ENCODE measurements around the gene ARHGAP12. TPM values are rescaled to one million over a fixed set of nuclear protein-coding genes. Genes with fewer than 3 reads are reported as not detected.

The ARHGAP12 gene
- total RNA-seq, 1 experiment from 2014 or later = 39.5 TPM

- POLR2A ChIA-PET = no interaction called here
- CTCF ChIA-PET = interaction anchor here (0.7 to 1.7 kb wide), 4 partner anchors 68 to 309 kb away, joined by 3 to 7 read pairs (median 4); no protein-coding TSS in a partner anchor
- Mint-ChIP-seq H3K4me3 (peak overlapping the region; percentile 79), H3K27me3 (ENCODE audit: low read depth) (no peaks in the 10 kb centered on the region), H3K9me3 (no peaks in the 10 kb centered on the region), H3K4me1 (peaks cover 33% of the 10 kb centered on the region), H3K27ac (peak overlapping the region; percentile 39; the same call in 1 of the 2 replicates), H3K36me3 (no peaks in the 10 kb centered on the region)
- TF ChIP-seq E2F4 (CRISPR knock-in tag; IDR thresholded peaks at IDR 0.05; ENCODE audit: borderline replicate concordance, low read depth) = no peak
- TF ChIP-seq ATF3 (CRISPR knock-in tag; conservative IDR thresholded peaks at IDR 0.05) = no peak
- TF ChIP-seq HMGA2 (CRISPR knock-in tag; IDR thresholded peaks at IDR 0.05) = no peak
- TF ChIP-seq EMX1 (CRISPR knock-in tag; IDR thresholded peaks at IDR 0.05) = no peak
- no peak for TF ChIP-seq SMAD4 (CRISPR knock-in tag; IDR thresholded peaks at IDR 0.05)
- no peak for TF ChIP-seq CDX4 (CRISPR knock-in tag; IDR thresholded peaks at IDR 0.05; ENCODE audit: borderline replicate concordance)
- TF ChIP-seq GTF2I (CRISPR knock-in tag; conservative IDR thresholded peaks at IDR 0.05) = no peak
- TF ChIP-seq ZNF425 (CRISPR knock-in tag; conservative IDR thresholded peaks at IDR 0.05) = no peak
- TF ChIP-seq FOXJ3 (CRISPR knock-in tag; IDR thresholded peaks at IDR 0.05; ENCODE audit: borderline replicate concordance) = no peak
- no peak for TF ChIP-seq SP1 (CRISPR knock-in tag; conservative IDR thresholded peaks at IDR 0.05)
- TF ChIP-seq ZNF263 (CRISPR knock-in tag; IDR thresholded peaks at IDR 0.05; ENCODE audit: low read depth) = no peak
- no peak for TF ChIP-seq HMGXB4 (CRISPR knock-in tag; IDR thresholded peaks at IDR 0.05)
- no peak for TF ChIP-seq AFF4 (CRISPR knock-in tag; IDR thresholded peaks at IDR 0.05; ENCODE audit: borderline replicate concordance)
- TF ChIP-seq ELF4 (CRISPR knock-in tag; IDR thresholded peaks at IDR 0.05; ENCODE audit: low read depth) = no peak
- TF ChIP-seq ATF1 (CRISPR knock-in tag; IDR thresholded peaks at IDR 0.05) = no peak
- no peak for TF ChIP-seq AR (CRISPR knock-in tag; IDR thresholded peaks at IDR 0.05)
- no peak for TF ChIP-seq PREB (CRISPR knock-in tag; IDR thresholded peaks at IDR 0.05; ENCODE audit: borderline replicate concordance)
- no peak for TF ChIP-seq SMAD3 (CRISPR knock-in tag; IDR thresholded peaks at IDR 0.05; ENCODE audit: borderline replicate concordance)
- no peak for DNase-seq (ENCODE audit: low spot score)
- no peak for ATAC-seq
These were observed 1.6 kb upstream of the ARHGAP12 start for GRCh38 chr10:31930023-31930751.
